GM18520 (cell line): ENCODE measurements around the gene ABI2.
"Not testable (repeated sequence)": the region's sequence is repeated elsewhere in the genome, so short reads cannot be mapped to it uniquely, and the experiment has no call there.

ENCODE experiments used
- ATAC-seq: cut with Tn5 transposase; IDR thresholded peaks from one replicate; pipeline ENCODE4 v1.9.1; 2021; ENCODE audit not compliant: unreplicated experiment

ABI2 gene

DNA sequence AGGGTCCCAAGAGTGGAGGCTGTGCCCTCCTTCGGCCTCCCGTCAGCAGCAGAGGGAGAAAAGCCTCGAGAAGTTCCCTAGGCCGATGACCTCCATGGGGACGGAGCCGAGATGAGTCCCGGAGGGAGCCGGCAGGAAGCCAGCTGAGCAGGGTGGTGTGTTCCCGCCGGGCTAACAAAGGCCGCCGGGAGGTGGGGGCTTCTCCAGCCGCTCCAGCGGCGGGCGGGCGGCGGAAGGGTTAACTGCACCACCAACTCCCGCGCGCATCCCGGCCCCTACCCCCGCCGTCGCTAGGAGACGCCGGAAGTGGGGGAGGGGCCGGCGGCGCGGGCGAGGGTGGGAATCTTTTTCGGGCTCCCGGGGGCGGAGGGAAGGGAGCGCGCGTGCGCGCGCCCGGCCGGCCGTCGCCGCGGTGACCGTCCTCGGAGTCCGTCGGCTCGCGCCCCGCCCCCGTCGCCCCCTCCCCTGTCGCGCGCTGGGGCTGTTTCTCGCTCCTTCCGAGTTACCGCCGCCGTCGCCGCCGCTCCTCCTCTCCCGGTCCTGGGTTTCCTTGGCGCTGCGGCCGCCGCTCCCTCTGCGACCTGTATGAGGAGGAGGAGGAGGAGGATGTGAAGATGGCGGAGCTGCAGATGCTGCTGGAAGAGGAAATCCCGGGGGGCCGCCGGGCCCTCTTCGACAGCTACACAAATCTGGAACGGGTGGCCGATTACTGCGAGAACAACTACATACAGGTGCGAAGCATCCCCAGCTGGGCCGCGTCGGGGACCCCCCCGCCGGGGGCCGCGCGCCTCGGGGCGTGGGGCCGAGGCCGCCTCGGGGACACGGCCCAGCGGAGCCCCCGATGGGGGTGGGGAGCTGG lies at the start of gene ABI2:
ABI2 (plus strand) TSS at position 494 of the 859 bp plus-strand sequence; CDS start at position 615, 121 bp downstream.
- ATAC-seq: peak; percentile 29

DNA sequence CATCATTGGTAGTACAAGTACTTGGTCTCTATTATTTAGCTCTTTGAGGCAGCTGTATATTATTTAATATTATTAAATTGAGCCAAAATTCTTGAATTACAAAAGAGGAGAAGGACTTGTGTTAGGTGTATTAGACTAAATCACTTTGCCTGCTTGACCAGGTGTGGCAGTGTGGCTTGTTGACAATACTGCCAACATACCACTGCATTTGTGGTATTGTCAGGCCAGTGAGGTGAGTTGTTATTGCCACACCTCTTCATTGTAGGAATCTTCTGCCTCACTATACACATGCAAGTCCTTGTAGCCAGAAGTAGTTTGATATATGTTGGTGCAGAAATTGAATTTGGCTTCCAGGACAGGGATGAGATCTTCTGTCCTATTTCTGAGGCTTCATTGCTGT lies 48.9 kb upstream of the ABI2 start:
- ATAC-seq: no peak

DNA sequence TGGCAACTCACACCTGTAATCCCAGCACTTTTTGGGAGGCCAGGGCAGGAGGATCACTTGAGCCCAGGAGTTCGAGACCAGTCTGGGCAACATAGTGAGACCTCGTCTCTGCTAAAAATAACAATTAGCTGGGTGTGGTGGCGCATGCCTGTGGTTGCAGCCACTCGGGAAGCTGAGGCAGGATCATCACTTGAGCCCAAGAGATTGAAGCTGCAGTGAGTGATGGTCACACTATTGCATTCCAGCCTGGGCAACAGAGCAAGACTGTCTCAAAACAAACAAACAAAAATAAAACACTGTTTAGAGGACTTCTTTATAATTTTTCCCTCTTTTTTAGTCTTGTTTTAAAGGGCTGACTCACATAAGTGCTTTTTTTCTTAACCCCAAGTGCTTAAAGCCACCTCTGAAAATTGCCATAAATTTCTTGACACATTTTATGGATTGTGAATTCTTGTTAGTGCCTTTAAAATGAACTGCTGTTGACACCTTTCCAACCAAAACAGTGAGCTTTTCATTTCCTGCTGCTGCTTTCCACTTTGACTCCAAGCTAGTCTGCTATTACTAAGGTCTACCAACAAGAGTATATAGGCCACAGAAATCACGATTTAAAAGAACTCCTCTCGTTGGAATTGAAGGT lies 47.6 kb upstream of the ABI2 start:
- ATAC-seq: no peak

DNA sequence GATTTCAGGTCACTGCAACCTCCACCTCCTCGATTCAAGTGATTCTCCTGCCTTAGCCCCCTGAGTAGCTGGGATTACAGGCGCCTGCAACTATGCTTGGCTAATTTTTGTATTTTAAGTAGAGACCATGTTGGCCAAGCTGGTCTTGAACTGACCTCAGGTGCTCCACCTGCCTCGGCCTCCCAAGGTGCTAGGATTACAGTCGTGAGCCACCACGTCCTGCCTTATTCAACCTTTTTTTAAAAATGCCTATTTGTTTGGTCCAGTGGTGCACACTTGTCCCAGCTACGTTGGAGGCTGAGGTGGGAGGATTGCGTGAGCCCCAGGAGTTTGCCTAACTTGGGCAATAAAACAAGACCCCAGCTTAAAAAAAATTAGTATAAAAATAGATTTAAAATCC lies 46.1 kb upstream of the ABI2 start:
- no peak for ATAC-seq

DNA sequence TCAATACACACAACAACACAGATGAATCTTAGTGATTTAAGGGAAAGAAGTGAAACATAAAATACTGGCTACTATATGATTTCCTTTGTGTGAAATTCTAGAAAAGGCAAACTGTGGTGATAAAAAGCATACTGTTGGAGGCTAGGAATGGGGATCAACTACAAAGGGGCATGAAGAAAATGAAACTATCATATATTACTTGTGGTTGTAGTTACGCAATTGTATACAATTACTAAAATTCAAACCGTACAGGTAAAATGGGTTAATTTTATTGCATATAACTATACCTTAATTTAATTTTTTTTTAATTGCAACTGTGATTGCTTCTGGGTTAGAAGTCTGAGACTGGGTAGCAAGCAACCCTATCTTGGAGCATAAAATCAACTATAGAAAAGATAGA lies 41.7 kb upstream of the ABI2 start:
- ATAC-seq: no peak

DNA sequence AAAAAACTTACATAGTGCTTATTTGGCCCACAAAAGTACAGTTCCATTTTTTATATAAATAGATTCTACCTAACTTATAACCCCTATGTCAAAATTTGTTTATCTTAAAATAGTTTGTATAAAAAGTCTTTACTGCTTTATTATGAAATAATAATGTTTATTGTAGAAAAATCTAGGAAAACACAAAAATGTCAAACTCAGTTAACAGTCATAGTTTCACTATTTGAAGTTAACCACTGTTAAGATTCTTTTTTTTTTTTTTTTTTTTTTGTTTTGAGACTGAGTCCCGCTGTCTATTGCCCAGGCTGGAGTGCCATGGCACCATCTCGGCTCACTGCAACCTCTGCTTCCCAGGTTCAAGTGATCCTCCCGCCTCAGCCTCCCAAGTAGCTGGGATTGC lies 26.5 kb upstream of the ABI2 start:
- ATAC-seq: no peak

DNA sequence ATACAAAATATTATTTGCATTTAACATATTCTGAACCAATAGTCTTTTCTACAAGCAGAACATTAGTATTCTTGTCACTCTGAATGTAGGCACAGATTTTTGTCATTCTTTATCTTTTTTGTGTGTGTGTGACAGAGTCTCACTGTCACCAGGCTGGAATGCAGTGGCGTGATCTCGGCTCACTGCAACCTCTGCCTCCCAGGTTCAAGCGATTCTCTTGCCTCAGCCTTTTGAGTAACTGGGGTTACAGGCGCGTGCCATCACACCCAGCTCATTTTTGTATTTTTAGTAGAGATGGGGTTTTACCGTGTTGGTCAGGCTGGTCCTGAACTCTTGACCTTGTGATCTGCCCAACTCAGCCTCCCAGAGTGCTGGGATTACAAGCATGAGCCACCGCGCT lies 25.6 kb upstream of the ABI2 start:
- ATAC-seq: not testable (repeated sequence)

DNA sequence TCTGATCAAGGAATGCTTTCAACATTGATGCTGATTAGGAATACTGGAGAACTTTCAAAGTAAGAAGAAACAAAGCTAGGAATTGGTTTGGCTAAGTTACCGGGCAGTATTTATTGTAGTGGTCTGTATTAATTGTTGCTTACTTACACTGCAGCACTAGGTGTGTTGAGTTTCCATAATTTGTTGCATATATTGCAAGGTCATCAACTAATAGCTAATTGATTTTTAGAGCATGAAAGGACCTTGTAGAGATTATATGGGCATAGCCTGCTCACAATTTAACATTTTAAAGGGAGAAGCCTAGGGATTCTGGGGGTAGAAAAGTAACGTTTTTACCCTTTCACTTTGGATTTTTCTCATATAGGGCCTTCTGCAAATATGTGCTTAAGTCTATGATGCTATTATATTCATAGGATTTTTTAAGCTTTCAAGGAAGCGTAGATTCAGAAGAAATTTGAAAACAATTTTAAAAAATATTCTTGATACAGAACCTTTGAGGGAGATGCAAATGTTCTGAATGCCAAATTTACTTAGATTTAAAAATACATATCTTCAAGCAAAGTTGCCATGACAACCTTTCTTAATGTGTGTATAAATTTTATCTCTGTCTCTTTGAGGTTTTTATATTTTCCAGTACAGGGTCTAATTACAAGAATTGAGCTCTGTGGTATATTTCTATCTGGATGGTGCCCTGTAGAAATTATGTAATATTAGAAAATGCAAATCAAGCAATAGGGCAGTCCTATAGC lies 17.3 kb upstream of the ABI2 start:
- ATAC-seq: no peak

DNA sequence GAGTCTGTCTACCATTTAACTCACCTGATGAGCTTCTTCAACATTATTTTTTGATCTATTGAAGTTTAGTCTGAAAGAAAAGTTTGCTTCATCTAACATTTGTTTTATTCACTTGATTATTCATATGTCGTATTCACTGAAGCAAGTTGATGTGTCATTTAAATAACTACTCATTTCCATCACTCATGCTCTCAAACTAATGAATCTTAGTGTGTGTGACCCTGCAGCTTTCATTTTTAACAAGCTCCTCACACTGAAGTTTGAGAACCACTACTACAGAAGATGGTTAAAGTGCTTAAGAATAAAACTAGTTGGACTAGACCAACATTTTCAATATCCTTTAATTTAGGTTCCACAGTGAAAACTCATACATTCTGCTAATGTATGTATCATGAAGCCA lies 1.8 kb upstream of the ABI2 start:
- no peak for ATAC-seq

DNA sequence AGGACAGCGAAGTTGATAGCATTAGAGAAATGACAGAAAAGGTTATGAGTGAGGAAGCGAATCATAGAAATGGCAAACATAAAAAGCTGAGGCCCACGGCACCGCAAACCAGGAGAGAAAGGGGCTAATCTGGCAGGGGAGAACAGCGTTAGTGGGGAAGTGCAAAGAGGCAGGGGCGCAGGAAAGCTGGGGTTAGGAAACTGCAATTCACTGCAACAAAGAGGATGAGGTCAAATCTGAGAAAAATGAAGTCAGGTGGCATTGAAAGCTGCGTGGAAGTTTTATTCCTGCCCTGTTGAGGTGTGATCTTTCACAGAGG lies 653 bp upstream of the ABI2 start:
- ATAC-seq: no peak

DNA sequence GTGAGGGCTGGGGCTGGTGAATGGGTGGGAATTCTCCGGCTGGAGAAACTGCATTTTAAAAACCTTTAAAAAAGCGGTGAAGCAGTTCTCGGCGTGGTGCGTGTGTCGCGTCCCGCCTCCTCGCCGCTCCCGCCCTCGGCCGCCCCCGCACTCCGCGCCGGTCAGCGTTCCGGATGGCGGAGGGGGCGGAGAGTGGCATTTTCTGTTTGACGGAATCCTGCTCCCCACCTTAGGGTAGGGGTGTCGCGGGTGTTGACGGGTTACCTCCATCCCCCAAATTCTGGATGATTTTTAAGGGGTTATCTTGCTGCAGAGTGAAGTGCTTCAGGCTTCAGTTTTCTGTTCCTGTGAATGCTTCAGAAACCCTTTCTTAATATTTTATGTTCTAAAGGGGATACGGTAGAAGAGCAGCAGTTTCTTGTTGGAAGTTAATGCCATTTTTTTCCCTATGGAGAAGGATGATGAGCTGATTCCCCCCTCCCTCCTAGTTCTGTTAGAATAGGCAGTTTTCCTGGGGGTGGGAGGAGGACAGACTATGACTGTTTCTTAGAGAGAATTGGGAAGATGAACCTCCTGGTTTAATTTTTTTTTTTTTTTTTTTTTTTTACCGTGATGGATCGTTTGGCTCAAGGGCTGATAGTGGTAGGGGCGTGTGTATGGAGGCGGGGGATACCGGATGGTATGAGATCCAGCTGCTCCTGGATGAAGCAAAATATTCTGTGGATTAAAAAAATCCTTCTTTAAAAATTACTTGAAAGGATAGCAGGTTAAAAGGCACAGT lies 756 bp downstream of the ABI2 start:
- ATAC-seq: peak; percentile 48

DNA sequence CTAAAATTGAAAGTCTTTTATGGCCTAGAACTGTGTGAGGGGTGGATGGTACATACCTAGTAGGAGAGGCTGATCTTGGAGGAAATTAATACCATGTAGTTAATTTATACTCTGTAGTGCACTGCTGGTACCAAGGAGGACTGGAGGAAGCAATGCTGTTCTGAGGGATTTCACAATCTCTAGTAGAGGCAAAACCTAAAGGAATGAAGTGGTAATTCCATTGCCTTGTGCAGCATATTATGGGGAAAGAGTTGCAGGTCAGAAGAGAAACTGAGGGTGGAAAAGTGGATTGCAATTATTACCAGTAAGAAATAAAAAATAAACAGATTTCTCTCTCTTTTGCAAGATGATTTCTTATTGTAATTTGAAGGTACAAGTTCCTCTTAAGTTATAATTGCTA lies 2.2 kb downstream of the ABI2 start:
- ATAC-seq: no peak

DNA sequence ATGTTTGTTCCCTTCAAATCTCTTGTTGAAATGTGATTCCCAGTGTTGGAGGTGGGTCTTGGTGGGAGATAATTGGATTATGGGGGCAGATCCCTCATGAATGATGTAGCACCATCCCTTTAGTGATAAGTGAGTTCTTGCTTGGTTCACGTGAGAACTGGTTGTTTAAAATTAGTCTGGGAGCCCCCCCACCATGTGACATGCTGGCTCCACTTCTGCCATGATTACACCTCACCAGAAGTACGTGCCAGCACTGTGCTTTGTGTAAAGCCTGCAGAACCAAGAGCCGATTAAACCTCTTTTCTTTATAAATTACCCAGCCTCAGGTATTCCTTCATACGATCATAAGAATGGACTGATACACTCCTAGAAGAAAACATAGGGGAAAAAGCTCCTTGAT lies 10.1 kb downstream of the ABI2 start:
- no peak for ATAC-seq

DNA sequence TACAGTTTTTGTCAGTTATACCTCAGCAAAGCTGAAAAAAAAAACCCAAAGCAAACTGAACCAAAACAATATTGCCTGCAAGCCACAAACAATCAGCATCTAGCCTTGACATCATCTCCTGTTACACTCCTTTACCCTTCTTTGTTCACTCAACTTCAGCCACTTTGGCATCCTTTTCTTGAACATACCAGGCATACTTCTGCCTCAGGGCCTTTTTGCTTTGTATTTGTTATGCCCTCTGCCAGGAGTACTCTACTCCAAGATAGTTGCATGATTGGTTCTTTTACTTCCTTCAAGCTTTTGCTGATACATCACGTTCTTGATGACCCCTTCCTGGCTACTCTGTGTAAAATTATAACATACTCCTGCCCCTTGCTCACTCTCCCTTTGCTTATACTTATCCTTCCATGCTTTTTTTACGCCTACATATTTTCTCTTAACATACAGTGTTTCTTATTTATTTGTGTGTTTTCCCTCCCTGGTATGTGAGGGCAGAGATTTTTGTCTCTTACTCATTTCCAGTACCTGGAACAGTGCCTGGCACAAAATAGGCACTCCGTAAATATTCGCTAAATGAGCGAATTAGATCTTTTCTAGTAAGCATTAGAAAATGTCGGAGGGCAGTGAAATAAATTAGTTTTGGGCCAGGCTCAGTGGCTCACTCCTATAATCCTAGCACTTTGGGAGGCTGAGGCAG lies 12.7 kb downstream of the ABI2 start:
- no peak for ATAC-seq

DNA sequence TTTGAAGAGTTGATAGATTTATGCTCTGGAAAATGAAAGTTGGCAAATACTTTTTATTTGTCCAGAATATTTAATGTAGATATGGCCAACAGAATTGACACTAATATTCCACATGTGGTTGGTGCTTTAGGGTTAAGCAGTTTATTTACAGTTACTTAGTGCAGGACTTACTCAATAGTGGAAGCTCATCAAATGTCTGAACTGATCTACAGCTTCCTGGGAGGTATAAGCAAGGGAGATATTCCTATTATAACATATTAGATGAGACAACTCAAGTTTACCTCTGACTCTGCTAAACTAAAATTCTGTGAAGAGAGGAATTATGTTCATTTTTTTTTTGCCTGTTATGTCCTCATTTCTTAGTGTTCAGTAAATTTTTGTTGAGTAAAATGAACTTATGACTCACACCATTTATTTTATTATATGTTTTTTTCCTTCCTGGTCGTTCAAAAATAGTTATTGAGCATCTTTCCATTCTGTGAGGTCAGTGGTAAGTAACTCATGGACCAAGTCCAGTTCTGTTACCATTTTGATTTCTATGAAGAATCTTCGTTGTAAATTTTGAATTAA lies 13.6 kb downstream of the ABI2 start:
- ATAC-seq: no peak

DNA sequence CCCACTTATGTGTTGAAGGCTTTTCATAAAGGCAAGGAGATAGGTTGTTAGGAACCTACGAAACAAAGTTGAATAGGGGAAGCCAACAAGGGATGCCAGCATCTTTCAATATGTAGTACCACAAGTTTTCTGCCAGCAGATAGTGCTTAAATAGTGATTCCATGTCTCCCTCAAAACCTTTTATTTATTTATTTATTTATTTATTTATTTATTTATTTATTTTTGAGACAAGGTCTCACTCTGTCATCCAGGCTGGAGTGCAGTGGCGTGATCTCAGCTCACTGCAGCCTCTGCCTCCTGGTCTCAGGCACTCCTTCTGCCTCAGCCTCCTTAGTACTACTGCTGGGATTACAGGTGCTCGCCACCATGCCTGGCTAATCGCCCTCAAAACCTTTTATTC lies 14.2 kb downstream of the ABI2 start:
- not testable (repeated sequence) for ATAC-seq

DNA sequence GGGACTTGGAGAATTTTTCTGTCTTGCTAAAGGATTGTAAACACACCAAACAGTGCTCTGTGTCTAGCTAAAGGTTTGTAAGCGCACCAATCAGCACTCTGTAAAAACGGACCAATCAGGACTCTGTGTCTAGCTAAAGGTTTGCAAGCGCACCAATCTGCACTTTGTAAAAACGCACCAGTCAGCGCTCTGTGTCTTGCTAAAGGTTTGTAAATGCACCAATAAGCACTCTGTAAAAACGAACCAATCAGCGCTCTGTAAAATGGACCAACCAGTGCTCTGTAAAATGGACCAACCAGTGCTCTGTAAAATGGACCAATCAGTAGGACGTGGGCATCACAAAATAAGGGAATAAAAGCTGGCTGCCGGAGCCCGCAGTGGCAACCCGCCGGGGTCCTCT lies 16.5 kb downstream of the ABI2 start:
- ATAC-seq: no peak

DNA sequence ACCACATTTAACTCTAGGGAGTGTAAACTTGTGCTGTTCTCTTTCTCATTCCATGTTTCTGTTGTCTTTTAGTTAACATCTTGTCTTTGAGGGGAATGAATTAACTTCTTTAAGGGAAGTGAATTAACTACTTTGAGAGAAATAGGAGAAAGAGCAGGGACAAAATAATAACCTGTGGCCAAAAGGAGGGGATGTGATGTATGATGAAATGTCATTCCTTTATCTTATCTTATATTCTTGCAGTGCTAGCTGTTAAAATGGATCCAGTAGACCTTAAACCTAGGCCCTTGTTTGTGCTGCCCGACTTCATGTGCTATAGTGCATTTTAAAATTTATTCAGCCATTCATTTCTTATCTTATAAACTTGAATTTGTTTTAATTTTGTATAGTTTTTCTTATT lies 18.4 kb downstream of the ABI2 start:
- ATAC-seq: no peak

DNA sequence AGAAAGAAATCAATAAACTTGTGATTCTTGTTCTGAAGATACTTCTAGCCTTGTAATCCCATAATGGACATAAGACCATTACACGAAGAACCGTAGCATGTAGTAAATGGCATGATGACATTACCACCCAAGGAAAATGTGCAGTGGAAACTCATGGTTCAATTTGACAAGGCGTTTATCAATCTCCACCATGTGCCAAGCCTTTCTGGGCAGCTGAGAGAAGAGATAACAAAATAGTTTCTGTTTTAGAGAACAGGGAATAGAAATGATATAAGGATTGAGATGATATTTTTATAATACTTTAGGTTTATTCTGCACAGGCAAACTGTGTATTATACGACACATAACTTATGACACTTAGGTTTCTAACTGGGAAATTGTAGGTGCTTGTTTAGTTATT lies 19.2 kb downstream of the ABI2 start:
- no peak for ATAC-seq

DNA sequence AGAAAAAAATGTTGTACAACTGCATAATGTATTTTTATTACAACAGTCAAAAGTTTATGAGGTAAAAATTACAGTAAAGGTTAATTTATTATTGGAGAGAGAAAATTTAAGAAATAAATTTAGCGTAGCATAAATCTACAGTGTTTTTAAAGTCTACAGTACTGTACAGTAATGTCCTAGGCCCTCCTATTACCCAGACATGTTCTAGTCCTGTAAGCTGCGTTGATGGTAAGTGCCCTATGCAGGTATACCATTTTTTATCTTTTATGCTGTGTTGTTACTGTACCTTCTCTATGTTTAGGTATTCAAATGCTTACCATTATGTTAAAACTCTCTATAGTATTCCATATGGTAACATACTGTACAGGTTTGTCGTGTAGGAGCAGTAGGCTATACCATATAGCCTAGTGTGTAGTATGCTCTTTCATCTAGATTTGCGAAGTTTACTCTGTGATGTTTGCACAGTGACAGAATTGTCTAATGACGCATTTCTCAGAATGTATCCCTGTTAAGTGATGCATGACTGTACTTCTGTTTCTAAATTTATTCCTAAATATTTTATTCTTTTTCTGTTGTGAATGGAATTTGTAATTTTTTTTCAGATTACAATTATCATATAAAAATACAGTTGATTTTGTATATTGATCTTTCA lies 24.5 kb downstream of the ABI2 start:
- no peak for ATAC-seq
